Measurements from ENCODE around the gene MUC5B. TPM values are rescaled to one million over a fixed set of nuclear protein-coding genes. Genes with fewer than 3 reads are reported as not detected.

Gene MUC5B
- total and polyA plus RNA-seq, 8 donors, result 0.06 to 33.4 (median 0.27) TPM

GRCh38 chr11:1303126-1303821, 80.4 kb downstream of the MUC5B start:
- Histone ChIP-seq H3K9me3 (no peaks in the 10 kb centered on the region), H3K36me3 (peaks cover 0 to 22% of the 10 kb centered on the region in 2 donors), H3K27ac (peak overlapping the region; percentile 19 to 42), H3K4me1 (peaks cover 42 to 85% of the 10 kb centered on the region in 2 donors), H3K4me3 (no peak overlapping the region), H3K27me3 (no peaks in the 10 kb centered on the region)
- ATAC-seq, result no peak
- intact Hi-C loops (cut with DNase I), result no loop called here
- TF ChIP-seq, protein P1, sequence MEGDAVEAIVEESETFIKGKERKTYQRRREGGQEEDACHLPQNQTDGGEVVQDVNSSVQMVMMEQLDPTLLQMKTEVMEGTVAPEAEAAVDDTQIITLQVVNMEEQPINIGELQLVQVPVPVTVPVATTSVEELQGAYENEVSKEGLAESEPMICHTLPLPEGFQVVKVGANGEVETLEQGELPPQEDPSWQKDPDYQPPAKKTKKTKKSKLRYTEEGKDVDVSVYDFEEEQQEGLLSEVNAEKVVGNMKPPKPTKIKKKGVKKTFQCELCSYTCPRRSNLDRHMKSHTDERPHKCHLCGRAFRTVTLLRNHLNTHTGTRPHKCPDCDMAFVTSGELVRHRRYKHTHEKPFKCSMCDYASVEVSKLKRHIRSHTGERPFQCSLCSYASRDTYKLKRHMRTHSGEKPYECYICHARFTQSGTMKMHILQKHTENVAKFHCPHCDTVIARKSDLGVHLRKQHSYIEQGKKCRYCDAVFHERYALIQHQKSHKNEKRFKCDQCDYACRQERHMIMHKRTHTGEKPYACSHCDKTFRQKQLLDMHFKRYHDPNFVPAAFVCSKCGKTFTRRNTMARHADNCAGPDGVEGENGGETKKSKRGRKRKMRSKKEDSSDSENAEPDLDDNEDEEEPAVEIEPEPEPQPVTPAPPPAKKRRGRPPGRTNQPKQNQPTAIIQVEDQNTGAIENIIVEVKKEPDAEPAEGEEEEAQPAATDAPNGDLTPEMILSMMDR (IDR thresholded peaks at IDR 0.05), result peak in 1 of 2 donors; percentile 23
- DNase-seq, result peak in 1 of 4 donors; percentile 83

GRCh38 chr11:1303973-1304372, 81.1 kb downstream of the MUC5B start:
- Histone ChIP-seq H3K27ac (peak overlapping the region; percentile 42 to 57), H3K4me3 (no peak overlapping the region), H3K36me3 (peaks cover 0 to 21% of the 10 kb centered on the region in 2 donors), H3K27me3 (no peaks in the 10 kb centered on the region), H3K4me1 (peaks cover 39 to 85% of the 10 kb centered on the region in 2 donors), H3K9me3 (no peaks in the 10 kb centered on the region)
- TF ChIP-seq, protein P1 (IDR thresholded peaks at IDR 0.05), result no peak
- intact Hi-C loops (cut with DNase I), result no loop called here
- DNase-seq (peak in 3 of 4 donors; percentile 24 to 76 (median 66)), ATAC-seq (peak; percentile 62)

- peak overlapping the region; percentile 42 to 57 for H3K27ac ChIP-seq
- ATAC-seq (peak; percentile 20), DNase-seq (peak in 2 of 4 donors; percentile 56 to 75)
- H3K4me3 ChIP-seq, result no peak overlapping the region
- TF ChIP-seq, protein P1 (IDR thresholded peaks at IDR 0.05), result no peak
- peaks cover 0 to 21% of the 10 kb centered on the region in 2 donors for H3K36me3 ChIP-seq
- H3K9me3 ChIP-seq, result no peaks in the 10 kb centered on the region
- H3K4me1 ChIP-seq, result peaks cover 35 to 81% of the 10 kb centered on the region in 2 donors
- H3K27me3 ChIP-seq, result no peaks in the 10 kb centered on the region
- intact Hi-C loops (cut with DNase I), result no loop called here
Measured at GRCh38 chr11:1304380-1304779, 81.5 kb downstream of the MUC5B start.

- intact Hi-C loops (cut with DNase I), result no loop called here
- TF ChIP-seq, protein P1 (IDR thresholded peaks at IDR 0.05), result no peak
- Histone ChIP-seq H3K27ac (peak overlapping the region; percentile 6 to 42), H3K4me1 (peaks cover 31 to 76% of the 10 kb centered on the region in 2 donors), H3K9me3 (no peaks in the 10 kb centered on the region), H3K36me3 (peaks cover 0 to 21% of the 10 kb centered on the region in 2 donors), H3K27me3 (no peaks in the 10 kb centered on the region), H3K4me3 (no peak overlapping the region)
- ATAC-seq (no peak), DNase-seq (no peak)
Measured at GRCh38 chr11:1305063-1305495, 82.2 kb downstream of the MUC5B start.

DNA sequence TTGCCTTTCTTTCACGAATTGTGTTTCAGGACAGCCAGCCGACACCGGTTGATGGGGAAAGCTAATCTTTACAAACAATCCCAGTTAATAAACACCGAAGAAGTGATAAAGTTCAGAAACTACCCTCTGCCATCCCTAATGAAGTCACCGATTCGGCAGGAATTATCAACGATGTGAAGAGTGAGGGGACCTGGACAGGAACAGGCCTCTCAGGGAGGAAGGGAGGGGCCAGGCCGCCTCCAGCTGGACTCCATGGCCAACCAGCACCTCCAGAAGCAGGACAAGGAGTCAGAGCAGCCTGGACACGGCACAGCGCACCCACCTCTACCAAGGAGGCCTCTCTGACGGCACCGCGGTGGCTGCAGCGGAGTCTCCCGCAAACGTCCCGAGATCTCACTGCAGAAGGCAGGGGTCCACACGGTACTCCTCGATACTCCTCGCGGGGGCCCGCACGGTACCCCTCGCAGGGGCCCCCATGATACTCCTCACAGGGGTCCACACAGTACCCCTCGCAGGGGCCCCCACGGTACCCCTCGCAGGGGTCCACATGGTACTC, 82.7 kb downstream of the MUC5B start:
- Histone ChIP-seq H3K4me3 (no peak overlapping the region), H3K27me3 (no peaks in the 10 kb centered on the region), H3K9me3 (no peaks in the 10 kb centered on the region), H3K27ac (no peak overlapping the region), H3K36me3 (peaks cover 0 to 21% of the 10 kb centered on the region in 2 donors), H3K4me1 (peaks cover 31 to 79% of the 10 kb centered on the region in 2 donors)
- no peak for ATAC-seq
- TF ChIP-seq, protein P1 (IDR thresholded peaks at IDR 0.05), result no peak
- DNase-seq, result no peak
- intact Hi-C loops (cut with DNase I), result no loop called here
